ENCODE measurements around the gene PRSS21.

The PRSS21 gene

GRCh38 chr16:2845116-2845515 lies 28.1 kb downstream of the PRSS21 start:
- no peak overlapping the region for H2AK5ac ChIP-seq (ENCODE audit: low read length)
- no peaks in the 10 kb centered on the region for H3K79me2 ChIP-seq (ENCODE audit: control insufficient read depth, insufficient read depth, low read length)
- H3K56ac ChIP-seq (ENCODE audit: low read length): no peak overlapping the region
- no peak overlapping the region for H2BK5ac ChIP-seq (ENCODE audit: low read length)
- H3K9ac ChIP-seq (ENCODE audit: low read length): no peak overlapping the region
- no peak overlapping the region for H3K4ac ChIP-seq (ENCODE audit: low read depth, low read length)
- H3K18ac ChIP-seq (ENCODE audit: low read length): no peak overlapping the region
- H3K4me1 ChIP-seq (ENCODE audit: control insufficient read depth, low read depth, low read length): no peaks in the 10 kb centered on the region
- H4K5ac ChIP-seq (ENCODE audit: low read length): no peak overlapping the region
- no peak overlapping the region for H2BK120ac ChIP-seq (ENCODE audit: low read depth, low read length)
- no peaks in the 10 kb centered on the region for H3K79me1 ChIP-seq (ENCODE audit: low read length)
- H3K4me2 ChIP-seq (ENCODE audit: low read length): no peak overlapping the region
- H3K4me3 ChIP-seq (ENCODE audit: low read length): no peak overlapping the region
- H3K27me3 ChIP-seq (ENCODE audit: insufficient read depth, low read length, poor library complexity): no peaks in the 10 kb centered on the region
- no peak overlapping the region for H3K23ac ChIP-seq (ENCODE audit: low read length)
- no peak overlapping the region for H4K8ac ChIP-seq (ENCODE audit: low read depth, low read length)
- H3K36me3 ChIP-seq (ENCODE audit: control insufficient read depth, insufficient read depth, low read length): no peaks in the 10 kb centered on the region
- no peak overlapping the region for H3K27ac ChIP-seq (ENCODE audit: low read depth, low read length)
- H2BK15ac ChIP-seq (replicated peaks; ENCODE audit: low read depth): no peak overlapping the region
- no peak for DNase-seq
- no CpG with 5 or more reads among the region's 5 CpGs for WGBS (ENCODE audit: extremely low coverage, insufficient coverage, low lambda C conversion rate)

- Histone ChIP-seq H3K4me1 (ENCODE audit: control insufficient read depth, low read depth, low read length) (no peaks in the 10 kb centered on the region), H2BK5ac (ENCODE audit: low read length) (no peak overlapping the region), H3K36me3 (ENCODE audit: control insufficient read depth, insufficient read depth, low read length) (no peaks in the 10 kb centered on the region), H3K4ac (ENCODE audit: low read depth, low read length) (no peak overlapping the region), H3K18ac (ENCODE audit: low read length) (no peak overlapping the region), H3K79me1 (ENCODE audit: low read length) (no peaks in the 10 kb centered on the region), H3K4me2 (ENCODE audit: low read length) (no peak overlapping the region), H3K79me2 (ENCODE audit: control insufficient read depth, insufficient read depth, low read length) (no peaks in the 10 kb centered on the region), H2BK120ac (ENCODE audit: low read depth, low read length) (no peak overlapping the region), H3K27me3 (ENCODE audit: insufficient read depth, low read length, poor library complexity) (no peaks in the 10 kb centered on the region), H2AK5ac (ENCODE audit: low read length) (no peak overlapping the region), H3K56ac (ENCODE audit: low read length) (no peak overlapping the region), H3K23ac (ENCODE audit: low read length) (no peak overlapping the region), H3K4me3 (ENCODE audit: low read length) (no peak overlapping the region), H2BK15ac (replicated peaks; ENCODE audit: low read depth) (no peak overlapping the region), H3K9ac (ENCODE audit: low read length) (no peak overlapping the region), H4K5ac (ENCODE audit: low read length) (no peak overlapping the region), H4K8ac (ENCODE audit: low read depth, low read length) (no peak overlapping the region), H3K27ac (ENCODE audit: low read depth, low read length) (no peak overlapping the region)
- no peak for DNase-seq
- no CpG with 5 or more reads among the region's 3 CpGs for WGBS (ENCODE audit: extremely low coverage, insufficient coverage, low lambda C conversion rate)
Observed at GRCh38 chr16:2846511-2847310, 29.7 kb downstream of the PRSS21 start.

- no peak overlapping the region for H2AK5ac ChIP-seq (ENCODE audit: low read length)
- no peak overlapping the region for H2BK15ac ChIP-seq (replicated peaks; ENCODE audit: low read depth)
- H3K79me1 ChIP-seq (ENCODE audit: low read length): no peaks in the 10 kb centered on the region
- WGBS (ENCODE audit: extremely low coverage, insufficient coverage, low lambda C conversion rate): no CpG with 5 or more reads among the region's 16 CpGs
- no peak overlapping the region for H2BK5ac ChIP-seq (ENCODE audit: low read length)
- H4K8ac ChIP-seq (ENCODE audit: low read depth, low read length): no peak overlapping the region
- no peaks in the 10 kb centered on the region for H3K4me1 ChIP-seq (ENCODE audit: control insufficient read depth, low read depth, low read length)
- no peaks in the 10 kb centered on the region for H3K36me3 ChIP-seq (ENCODE audit: control insufficient read depth, insufficient read depth, low read length)
- H3K23ac ChIP-seq (ENCODE audit: low read length): no peak overlapping the region
- H3K56ac ChIP-seq (ENCODE audit: low read length): no peak overlapping the region
- H2BK120ac ChIP-seq (ENCODE audit: low read depth, low read length): no peak overlapping the region
- H3K4me3 ChIP-seq (ENCODE audit: low read length): no peak overlapping the region
- no peaks in the 10 kb centered on the region for H3K79me2 ChIP-seq (ENCODE audit: control insufficient read depth, insufficient read depth, low read length)
- H3K18ac ChIP-seq (ENCODE audit: low read length): no peak overlapping the region
- H3K27ac ChIP-seq (ENCODE audit: low read depth, low read length): no peak overlapping the region
- H3K27me3 ChIP-seq (ENCODE audit: insufficient read depth, low read length, poor library complexity): no peaks in the 10 kb centered on the region
- H3K9ac ChIP-seq (ENCODE audit: low read length): no peak overlapping the region
- no peak overlapping the region for H4K5ac ChIP-seq (ENCODE audit: low read length)
- no peak overlapping the region for H3K4me2 ChIP-seq (ENCODE audit: low read length)
- DNase-seq: no peak
- no peak overlapping the region for H3K4ac ChIP-seq (ENCODE audit: low read depth, low read length)
Observed at GRCh38 chr16:2848933-2849725, 32.1 kb downstream of the PRSS21 start.

- no peak overlapping the region for H3K56ac ChIP-seq (ENCODE audit: low read length)
- no peaks in the 10 kb centered on the region for H3K79me1 ChIP-seq (ENCODE audit: low read length)
- H3K27me3 ChIP-seq (ENCODE audit: insufficient read depth, low read length, poor library complexity): no peaks in the 10 kb centered on the region
- no peak overlapping the region for H3K18ac ChIP-seq (ENCODE audit: low read length)
- H2AK5ac ChIP-seq (ENCODE audit: low read length): no peak overlapping the region
- no peak overlapping the region for H4K5ac ChIP-seq (ENCODE audit: low read length)
- H3K4me3 ChIP-seq (ENCODE audit: low read length): no peak overlapping the region
- no peak overlapping the region for H3K23ac ChIP-seq (ENCODE audit: low read length)
- H4K8ac ChIP-seq (ENCODE audit: low read depth, low read length): no peak overlapping the region
- H2BK15ac ChIP-seq (replicated peaks; ENCODE audit: low read depth): no peak overlapping the region
- no CpG with 5 or more reads among the region's 16 CpGs for WGBS (ENCODE audit: extremely low coverage, insufficient coverage, low lambda C conversion rate)
- no peak overlapping the region for H3K9ac ChIP-seq (ENCODE audit: low read length)
- no peak overlapping the region for H2BK5ac ChIP-seq (ENCODE audit: low read length)
- H2BK120ac ChIP-seq (ENCODE audit: low read depth, low read length): no peak overlapping the region
- no peaks in the 10 kb centered on the region for H3K36me3 ChIP-seq (ENCODE audit: control insufficient read depth, insufficient read depth, low read length)
- no peaks in the 10 kb centered on the region for H3K79me2 ChIP-seq (ENCODE audit: control insufficient read depth, insufficient read depth, low read length)
- DNase-seq: no peak
- H3K4me2 ChIP-seq (ENCODE audit: low read length): no peak overlapping the region
- H3K4ac ChIP-seq (ENCODE audit: low read depth, low read length): no peak overlapping the region
- no peak overlapping the region for H3K27ac ChIP-seq (ENCODE audit: low read depth, low read length)
- no peaks in the 10 kb centered on the region for H3K4me1 ChIP-seq (ENCODE audit: control insufficient read depth, low read depth, low read length)
Observed at GRCh38 chr16:2852003-2852730, 35.1 kb downstream of the PRSS21 start.

- H3K4me1 ChIP-seq (ENCODE audit: control insufficient read depth, low read depth, low read length): no peaks in the 10 kb centered on the region
- no peak overlapping the region for H3K18ac ChIP-seq (ENCODE audit: low read length)
- H4K5ac ChIP-seq (ENCODE audit: low read length): no peak overlapping the region
- H3K4me3 ChIP-seq (ENCODE audit: low read length): no peak overlapping the region
- no peak overlapping the region for H2BK15ac ChIP-seq (replicated peaks; ENCODE audit: low read depth)
- H3K27ac ChIP-seq (ENCODE audit: low read depth, low read length): no peak overlapping the region
- no CpG with 5 or more reads among the region's 56 CpGs for WGBS (ENCODE audit: extremely low coverage, insufficient coverage, low lambda C conversion rate)
- no peak overlapping the region for H2AK5ac ChIP-seq (ENCODE audit: low read length)
- H3K27me3 ChIP-seq (ENCODE audit: insufficient read depth, low read length, poor library complexity): no peaks in the 10 kb centered on the region
- no peak overlapping the region for H3K9ac ChIP-seq (ENCODE audit: low read length)
- H3K79me1 ChIP-seq (ENCODE audit: low read length): no peaks in the 10 kb centered on the region
- no peak overlapping the region for H2BK5ac ChIP-seq (ENCODE audit: low read length)
- no peak overlapping the region for H3K56ac ChIP-seq (ENCODE audit: low read length)
- no peak overlapping the region for H3K23ac ChIP-seq (ENCODE audit: low read length)
- H3K4ac ChIP-seq (ENCODE audit: low read depth, low read length): no peak overlapping the region
- no peak for DNase-seq
- H3K36me3 ChIP-seq (ENCODE audit: control insufficient read depth, insufficient read depth, low read length): no peaks in the 10 kb centered on the region
- H4K8ac ChIP-seq (ENCODE audit: low read depth, low read length): no peak overlapping the region
- no peaks in the 10 kb centered on the region for H3K79me2 ChIP-seq (ENCODE audit: control insufficient read depth, insufficient read depth, low read length)
- H2BK120ac ChIP-seq (ENCODE audit: low read depth, low read length): no peak overlapping the region
- no peak overlapping the region for H3K4me2 ChIP-seq (ENCODE audit: low read length)
Observed at GRCh38 chr16:2852731-2853507, 35.9 kb downstream of the PRSS21 start.
